ENCODE results near the gene SH3PXD2A.
"Not testable (repeated sequence)": the region's sequence is repeated elsewhere in the genome, so short reads cannot be mapped to it uniquely, and the experiment has no call there.

DNA sequence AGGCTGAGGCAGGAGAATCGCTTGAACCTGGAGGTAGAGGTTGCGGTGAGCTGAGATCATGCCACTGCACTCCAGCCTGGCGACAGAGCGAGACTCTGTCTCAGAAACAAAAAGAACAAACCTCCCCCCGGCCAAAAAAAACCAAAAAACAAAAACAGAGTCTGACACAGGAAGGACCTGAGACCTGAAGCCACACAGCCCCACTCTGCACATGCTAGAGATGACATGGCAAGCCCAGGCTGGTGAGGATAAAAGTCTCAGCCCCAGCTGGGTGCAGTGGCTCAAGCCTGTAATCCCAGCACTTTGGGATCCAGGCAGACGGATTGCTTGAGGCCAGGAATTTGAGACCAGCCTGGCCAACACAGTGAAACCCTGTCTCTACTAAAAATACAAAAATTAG is 222.5 kb downstream of the SH3PXD2A start:
- TF ChIP-seq POLR2A (IDR thresholded peaks at IDR 0.05); POLR2AphosphoS5 (IDR thresholded peaks at IDR 0.05); CTCF (IDR thresholded peaks at IDR 0.05 in 8 of 11, conservative IDR thresholded peaks at IDR 0.05 in 3 of 11): not testable (repeated sequence)
